ENCODE results near the gene CD46.

The CD46 gene

GRCh38 chr1:207791290-207791689 lies 39.4 kb downstream of the CD46 start:
- intact Hi-C loops (cut with DNase I), result no loop called here
- no peak for DNase-seq

- intact Hi-C loops (cut with DNase I), result no loop called here
- no peak for DNase-seq
Measured at GRCh38 chr1:207793327-207793726, 41.5 kb downstream of the CD46 start.

DNA sequence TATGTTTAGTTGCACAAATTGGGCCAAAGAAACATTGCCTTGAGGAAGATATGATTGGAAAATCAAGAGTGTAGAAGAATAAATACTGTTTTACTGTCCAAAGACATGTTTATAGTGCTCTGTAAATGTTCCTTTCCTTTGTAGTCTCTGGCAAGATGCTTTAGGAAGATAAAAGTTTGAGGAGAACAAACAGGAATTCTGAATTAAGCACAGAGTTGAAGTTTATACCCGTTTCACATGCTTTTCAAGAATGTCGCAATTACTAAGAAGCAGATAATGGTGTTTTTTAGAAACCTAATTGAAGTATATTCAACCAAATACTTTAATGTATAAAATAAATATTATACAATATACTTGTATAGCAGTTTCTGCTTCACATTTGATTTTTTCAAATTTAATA lies 43.0 kb downstream of the CD46 start:
- intact Hi-C loops (cut with DNase I), result loop anchor here (5.0 kb wide), 1 partner anchor 43 kb away; the partner anchor contains the start of gene CD46
- no peak for DNase-seq

DNA sequence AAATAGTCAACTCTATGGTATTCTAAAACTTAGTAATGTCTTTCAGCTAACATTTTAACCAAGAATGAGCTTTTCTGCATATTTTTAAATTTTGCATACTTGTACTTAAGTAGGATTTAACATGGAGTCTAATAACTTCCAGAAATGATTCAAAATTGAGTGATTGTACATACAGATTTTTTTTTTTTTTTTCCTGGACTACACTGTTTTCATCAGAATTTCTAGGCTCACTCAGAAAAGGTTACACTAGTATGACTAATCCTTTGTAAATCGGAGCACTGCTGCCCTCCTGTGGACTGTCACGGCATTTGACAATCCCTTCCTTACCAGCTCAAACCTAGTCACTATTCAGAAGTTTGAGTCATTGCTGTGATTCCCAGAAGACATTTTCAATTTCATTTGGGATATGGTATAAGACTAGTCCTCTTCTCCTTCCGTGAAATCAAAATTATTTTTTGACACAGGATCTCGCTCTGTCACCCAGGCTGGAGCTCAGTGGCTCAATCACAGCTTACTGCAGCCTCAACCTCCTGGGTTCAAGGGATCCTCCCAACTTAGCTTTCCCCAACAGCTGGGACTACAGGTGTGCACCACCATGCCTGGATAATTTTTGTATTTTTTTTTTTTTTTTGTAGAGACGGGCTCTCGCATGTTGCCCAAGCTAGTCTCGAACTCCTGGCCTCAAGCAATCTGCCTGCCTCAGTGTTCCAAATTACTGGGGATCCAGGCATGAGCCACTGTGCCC lies 45.5 kb downstream of the CD46 start:
- intact Hi-C loops (cut with DNase I), result loop anchor here (5.0 kb wide), 1 partner anchor 45 kb away; the partner anchor contains the start of gene CD46

GRCh38 chr1:207798847-207799246 lies 47.0 kb downstream of the CD46 start:
- DNase-seq, result peak in 2 of 10 donors; percentile 76 to 85
- intact Hi-C loops (cut with DNase I), result loop anchor here (5.0 kb wide), 1 partner anchor 47 kb away; the partner anchor contains the start of gene CD46

More for the DNA sequence above, 45.5 kb downstream of the CD46 start:
- peak in 9 of 10 donors; percentile 63 to 96 (median 86) for DNase-seq

GRCh38 chr1:207799989-207800648 lies 48.3 kb downstream of the CD46 start:
- peak in 2 of 10 donors; percentile 83 to 88 for DNase-seq
- intact Hi-C loops (cut with DNase I), result loop anchor here (5.0 kb wide), 1 partner anchor 48 kb away; the partner anchor contains the start of gene CD46

GRCh38 chr1:207801819-207802218 lies 50.0 kb downstream of the CD46 start:
- intact Hi-C loops (cut with DNase I), result no loop called here
- no peak for DNase-seq

- DNase-seq, result peak in 1 of 10 donors; percentile 50
- intact Hi-C loops (cut with DNase I), result no loop called here
Measured at GRCh38 chr1:207803678-207804077, 51.8 kb downstream of the CD46 start.

DNA sequence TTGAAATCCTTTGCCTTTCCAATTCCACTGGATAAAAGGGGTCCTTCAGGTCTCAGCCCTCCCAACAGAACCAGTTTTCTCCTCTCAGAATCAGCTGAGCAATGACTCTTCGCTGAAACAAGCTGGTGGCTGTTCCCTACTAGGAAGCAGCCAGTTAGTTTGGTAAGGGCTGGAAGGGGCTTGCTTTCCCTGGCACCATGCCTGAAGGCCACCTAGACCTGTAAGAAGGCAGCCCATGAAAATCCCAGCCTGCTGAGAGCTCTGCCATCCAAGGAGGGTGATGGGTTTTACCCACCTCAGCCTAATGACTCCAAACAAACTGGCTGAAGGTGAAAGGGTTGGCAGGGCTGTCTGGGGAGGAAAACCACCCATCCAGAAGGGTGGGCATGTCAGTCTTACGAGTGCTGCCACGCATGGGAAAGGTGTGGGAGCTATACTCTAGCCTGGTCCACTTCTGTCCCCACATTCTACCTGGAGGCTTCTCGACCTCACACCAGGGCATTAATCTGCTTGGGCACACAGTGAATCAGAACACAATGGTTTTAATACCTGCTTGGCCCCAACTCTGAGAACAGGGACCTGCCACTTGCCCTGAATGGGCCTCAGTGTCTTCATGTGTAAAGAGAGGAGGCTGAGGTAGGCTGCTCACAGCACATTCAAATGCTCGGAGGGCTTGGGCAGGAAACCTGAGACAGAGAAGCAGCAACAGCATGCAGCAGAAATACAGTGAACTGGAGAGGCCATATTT lies 53.0 kb downstream of the CD46 start:
- peak in 1 of 10 donors; percentile 38 for DNase-seq
- intact Hi-C loops (cut with DNase I), result no loop called here

DNA sequence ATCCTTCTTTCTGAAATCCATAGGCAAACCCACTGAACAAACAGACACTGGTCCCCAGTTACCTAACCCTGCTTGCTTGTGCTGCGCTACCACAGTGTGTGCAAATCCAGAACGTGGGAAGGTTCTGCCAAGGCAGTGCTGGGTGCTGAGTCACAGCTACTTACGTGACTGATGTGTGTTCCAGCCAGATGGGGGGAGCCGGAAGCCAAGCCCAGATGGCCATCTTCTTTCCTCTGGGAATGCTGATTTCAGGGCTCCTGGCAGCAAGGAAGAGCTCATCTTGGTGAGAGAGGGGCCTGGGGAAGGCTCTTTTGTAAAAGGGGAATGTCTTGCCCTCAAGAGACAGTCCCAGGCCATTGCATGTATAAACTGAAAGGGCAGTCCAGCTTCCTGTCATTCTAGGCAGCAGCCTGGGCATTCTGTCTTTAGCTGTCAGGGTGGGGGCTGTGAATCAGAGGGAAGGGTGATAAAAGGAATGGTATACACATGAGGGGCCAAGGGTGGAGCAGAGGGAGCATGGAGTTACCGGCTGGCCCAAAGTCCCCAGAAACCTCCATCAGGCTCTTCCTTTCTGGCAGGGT lies 54.1 kb downstream of the CD46 start:
- peak; percentile 56 to 96 (median 76) for DNase-seq
- intact Hi-C loops (cut with DNase I), result no loop called here

- DNase-seq, result peak in 2 of 10 donors; percentile 32 to 76
- intact Hi-C loops (cut with DNase I), result no loop called here
Measured at GRCh38 chr1:207806531-207807325, 54.9 kb downstream of the CD46 start.

- DNase-seq, result peak in 1 of 10 donors; percentile 41
- intact Hi-C loops (cut with DNase I), result no loop called here
Measured at GRCh38 chr1:207807326-207807689, 55.5 kb downstream of the CD46 start.

DNA sequence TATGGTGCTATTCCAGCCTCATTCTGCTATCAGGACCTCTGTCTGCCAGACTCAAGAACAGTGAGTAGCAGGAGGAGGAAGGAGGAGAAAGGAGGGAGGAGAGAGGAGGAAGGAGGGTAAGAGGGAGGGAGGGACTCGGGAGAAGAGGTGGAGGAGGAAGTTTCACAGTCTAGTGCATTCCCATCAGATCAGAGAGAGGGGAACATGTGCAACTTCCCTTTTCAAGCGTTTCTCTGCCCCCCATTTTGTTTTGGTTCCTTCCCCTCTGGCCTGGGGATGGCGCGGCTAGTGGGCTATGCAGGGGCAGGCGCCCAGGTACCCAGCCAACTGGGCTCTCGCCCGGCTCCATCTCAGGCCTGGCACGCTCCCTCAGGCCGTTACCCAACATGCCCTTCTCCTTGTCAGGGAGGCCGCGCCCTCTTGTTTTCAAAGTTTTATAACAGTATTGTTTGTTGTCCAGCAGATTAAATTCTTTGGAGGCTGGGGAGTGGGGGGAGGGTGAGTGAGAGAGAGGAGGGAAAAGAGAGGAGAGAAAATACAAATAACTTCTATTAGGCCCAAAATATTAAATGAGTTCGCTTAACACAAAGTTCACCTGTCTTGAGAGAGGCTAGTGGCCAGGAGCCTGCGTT lies 56.0 kb downstream of the CD46 start:
- intact Hi-C loops (cut with DNase I), result no loop called here

DNA sequence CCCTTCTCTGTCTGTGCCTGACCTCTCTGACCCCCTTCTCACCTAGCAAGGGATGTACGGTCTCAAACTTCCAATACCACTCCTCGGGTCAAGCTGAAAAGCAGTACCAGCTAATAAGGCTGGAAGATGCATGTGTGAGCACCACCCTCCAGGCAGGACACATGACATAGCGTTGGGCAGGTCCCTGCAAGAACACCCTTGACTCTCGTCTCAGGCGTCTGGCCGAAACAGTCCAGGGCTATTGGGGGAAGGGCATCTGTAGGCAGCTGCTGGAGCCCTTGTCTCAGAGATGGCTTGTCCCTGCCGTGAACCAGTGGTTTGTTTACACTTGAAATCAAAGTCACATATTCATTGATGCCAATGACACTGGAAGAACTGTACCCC lies 56.5 kb downstream of the CD46 start:
- DNase-seq, result peak in 2 of 10 donors; percentile 46 to 87
- intact Hi-C loops (cut with DNase I), result no loop called here

More for the DNA sequence above, 56.0 kb downstream of the CD46 start:
- DNase-seq, result peak in 5 of 10 donors; percentile 64 to 93 (median 83)

DNA sequence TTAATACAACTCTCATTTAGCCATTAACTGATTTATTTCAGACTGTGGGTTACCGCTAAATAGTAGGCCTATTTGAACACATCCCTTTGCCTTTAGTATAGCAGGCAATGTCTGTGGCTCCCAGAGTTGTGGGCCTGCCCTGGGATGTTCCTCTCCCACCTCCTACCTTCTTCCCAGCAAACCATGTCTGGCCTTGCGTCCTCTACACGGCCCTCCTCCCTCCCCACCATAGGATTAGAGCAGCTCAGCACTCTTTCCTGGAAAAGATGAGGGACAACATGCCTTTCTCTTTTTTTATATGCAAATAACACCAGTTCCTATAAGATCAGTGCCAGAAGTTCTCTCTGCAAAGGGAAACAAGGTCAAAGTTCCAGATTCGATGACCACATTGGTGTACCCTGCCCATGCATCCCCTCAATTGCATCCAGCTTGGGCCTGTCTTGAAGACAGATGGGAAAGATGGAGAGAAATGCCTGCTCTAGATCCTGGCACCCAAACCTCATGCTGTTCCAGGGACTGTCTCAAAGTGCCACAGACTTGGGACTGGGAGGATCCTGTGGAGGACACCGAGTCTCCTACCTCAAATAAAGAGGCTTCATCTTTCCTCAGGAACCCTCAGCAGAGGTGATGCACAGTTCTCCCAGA lies 57.2 kb downstream of the CD46 start:
- intact Hi-C loops (cut with DNase I), result no loop called here
- peak in 2 of 10 donors; percentile 54 to 59 for DNase-seq

GRCh38 chr1:207810173-207810572 lies 58.3 kb downstream of the CD46 start:
- no peak for DNase-seq
- intact Hi-C loops (cut with DNase I), result loop anchor here (10.0 kb wide), 1 partner anchor 55 kb away; no protein-coding TSS in a partner anchor

- intact Hi-C loops (cut with DNase I), result loop anchor here (10.0 kb wide), 1 partner anchor 54 kb away; no protein-coding TSS in a partner anchor
- peak in 1 of 10 donors; percentile 43 for DNase-seq
Measured at GRCh38 chr1:207810606-207811295, 58.9 kb downstream of the CD46 start.

DNA sequence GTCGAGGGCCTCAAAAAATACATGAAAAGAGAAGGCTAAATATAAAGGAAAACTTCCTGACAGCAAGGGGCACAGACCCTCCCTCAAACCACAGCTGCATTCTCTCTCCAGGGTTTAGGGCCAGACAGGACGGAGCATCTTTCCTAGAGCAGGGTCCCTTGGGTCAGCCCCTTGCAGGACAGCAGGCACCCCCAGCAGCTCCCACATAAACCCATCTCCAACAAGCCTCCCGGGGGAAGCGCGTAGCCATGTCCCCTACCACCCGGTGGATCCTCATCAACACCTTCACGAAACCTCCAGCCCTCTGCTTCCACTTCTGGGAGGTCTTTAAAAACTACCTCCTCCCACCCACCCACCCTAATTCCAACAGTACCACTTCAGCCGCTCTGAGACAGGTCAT lies 59.5 kb downstream of the CD46 start:
- peak in 1 of 10 donors; percentile 31 for DNase-seq
- intact Hi-C loops (cut with DNase I), result loop anchor here (10.0 kb wide), 1 partner anchor 53 kb away; no protein-coding TSS in a partner anchor
